Measurements from ENCODE around the gene RUFY4.

GRCh38 chr2:218123986-218124385, 54.9 kb downstream of the RUFY4 start:
- TF ChIP-seq CTCF (IDR thresholded peaks at IDR 0.05 in 8 of 11, conservative IDR thresholded peaks at IDR 0.05 in 3 of 11), result no peak
- no peak for TF ChIP-seq POLR2A (IDR thresholded peaks at IDR 0.05)

Measured in spleen (tissue), 7 donors.